Measurements from ENCODE around the gene IL10RB.

DNA sequence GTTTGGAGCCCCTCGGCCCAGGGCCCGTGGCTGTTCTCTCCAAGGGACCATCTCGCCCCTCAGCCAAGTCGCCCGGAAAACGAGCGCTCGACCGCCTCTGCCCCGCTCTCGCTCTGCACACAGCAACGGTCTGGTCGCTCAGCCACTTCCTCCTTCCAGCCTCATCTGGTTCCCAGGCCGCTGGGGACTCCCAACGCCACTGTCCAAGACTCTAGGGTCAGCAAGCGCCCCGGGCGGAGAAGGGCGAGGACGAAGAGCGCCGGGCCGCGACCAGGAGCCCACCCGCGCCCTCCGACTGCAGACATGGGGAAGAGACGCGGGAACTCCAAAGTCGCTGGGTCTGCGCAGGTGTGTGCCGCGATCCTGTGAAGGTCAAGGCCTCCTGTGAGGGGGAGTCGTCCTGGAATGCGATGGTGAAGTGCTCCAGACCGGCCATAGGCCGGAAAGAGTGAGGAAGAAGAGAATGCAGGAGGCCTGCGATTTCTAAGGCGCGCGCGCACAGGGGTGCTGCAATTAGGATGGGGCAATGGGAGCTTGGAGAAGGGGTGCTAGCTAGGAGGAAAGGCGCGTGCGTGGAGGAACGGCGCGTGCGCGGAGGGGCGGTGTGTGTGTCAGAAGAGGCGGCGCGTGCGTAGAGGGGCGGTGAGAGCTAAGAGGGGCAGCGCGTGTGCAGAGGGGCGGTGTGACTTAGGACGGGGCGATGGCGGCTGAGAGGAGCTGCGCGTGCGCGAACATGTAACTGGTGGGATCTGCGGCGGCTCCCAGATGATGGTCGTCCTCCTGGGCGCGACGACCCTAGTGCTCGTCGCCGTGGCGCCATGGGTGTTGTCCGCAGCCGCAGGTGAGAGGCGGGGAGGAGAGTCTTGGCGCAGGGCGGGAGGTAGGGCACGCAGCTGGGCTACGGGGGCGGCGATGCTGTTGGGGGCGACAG lies 58.4 kb downstream of the IL10RB start, which contains the start of gene IFNAR1:
- TF ChIP-seq, protein P1, sequence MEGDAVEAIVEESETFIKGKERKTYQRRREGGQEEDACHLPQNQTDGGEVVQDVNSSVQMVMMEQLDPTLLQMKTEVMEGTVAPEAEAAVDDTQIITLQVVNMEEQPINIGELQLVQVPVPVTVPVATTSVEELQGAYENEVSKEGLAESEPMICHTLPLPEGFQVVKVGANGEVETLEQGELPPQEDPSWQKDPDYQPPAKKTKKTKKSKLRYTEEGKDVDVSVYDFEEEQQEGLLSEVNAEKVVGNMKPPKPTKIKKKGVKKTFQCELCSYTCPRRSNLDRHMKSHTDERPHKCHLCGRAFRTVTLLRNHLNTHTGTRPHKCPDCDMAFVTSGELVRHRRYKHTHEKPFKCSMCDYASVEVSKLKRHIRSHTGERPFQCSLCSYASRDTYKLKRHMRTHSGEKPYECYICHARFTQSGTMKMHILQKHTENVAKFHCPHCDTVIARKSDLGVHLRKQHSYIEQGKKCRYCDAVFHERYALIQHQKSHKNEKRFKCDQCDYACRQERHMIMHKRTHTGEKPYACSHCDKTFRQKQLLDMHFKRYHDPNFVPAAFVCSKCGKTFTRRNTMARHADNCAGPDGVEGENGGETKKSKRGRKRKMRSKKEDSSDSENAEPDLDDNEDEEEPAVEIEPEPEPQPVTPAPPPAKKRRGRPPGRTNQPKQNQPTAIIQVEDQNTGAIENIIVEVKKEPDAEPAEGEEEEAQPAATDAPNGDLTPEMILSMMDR (IDR thresholded peaks at IDR 0.05): peak in 1 of 4 experiments; percentile 27
- TF ChIP-seq POLR2A (IDR thresholded peaks at IDR 0.05) (peak; percentile 53 to 68), EP300 (IDR thresholded peaks at IDR 0.05) (no peak)
